K562 (cell line): ENCODE data around the gene PRKCQ.

Experiments
- ATF1 ChIP-seq, 2 experiments: fragments of 450-650 bp in 1 of 2; IDR thresholded peaks; 2 replicates each; pipeline ENCODE4 v1.6.1; 2016; ENCODE audit warnings: missing compliant biosample characterization in 1 of 2, missing genetic modification characterization in 1 of 2
- CTCF ChIP-seq, 3 experiments: IDR thresholded peaks in 2 of 3; conservative IDR thresholded peaks in 1 of 3; 2 replicates each; pipeline ENCODE4 v1.5.1; 2011 to 2012; ENCODE audit warnings: low read length in 3 of 3, mild to moderate bottlenecking in 3 of 3, control low read depth in 2 of 3, improper control_type of control experiment in 1 of 3, inconsistent platforms in 1 of 3, low read depth in 1 of 3, mixed read lengths in 1 of 3, moderate library complexity in 1 of 3; ENCODE audit not compliant: insufficient read depth in 2 of 3
- CUX1 ChIP-seq: fragments of 200-800 bp; sonication (Bioruptor generic); IDR thresholded peaks from 2 replicates; pipeline ENCODE4 v1.6.1; 2016; ENCODE audit warnings: missing genetic modification characterization, missing compliant biosample characterization
- GTF2F1 ChIP-seq: IDR thresholded peaks from 2 replicates; pipeline ENCODE4 v1.6.1; 2011; ENCODE audit warnings: low read depth, low read length, improper control_type of control experiment
- RB1 ChIP-seq: fragments of 450-650 bp; IDR thresholded peaks from 2 replicates; pipeline ENCODE4 v1.6.1; 2017; ENCODE audit warnings: low read depth, mild to moderate bottlenecking
- USF1 ChIP-seq: sonication (generic); formaldehyde crosslinking; IDR thresholded peaks from 2 replicates; pipeline ENCODE4 v1.9.0; 2022; ENCODE audit warnings: mild to moderate bottlenecking, missing genetic modification reagents
- ZNF764 ChIP-seq: fragments of 250-450 bp; sonication (Bioruptor Pico); IDR thresholded peaks from 2 replicates; pipeline ENCODE4 v1.4.0; 2020; ENCODE audit warnings: low read depth, mild to moderate bottlenecking, moderate library complexity

- TF ChIP-seq GTF2F1 (no peak), CTCF (IDR thresholded peaks at IDR 0.05 in 2 of 3, conservative IDR thresholded peaks at IDR 0.05 in 1 of 3; ENCODE audit: insufficient read depth in 2 of 3, low read depth in 1 of 3, low read length in 3 of 3) (no peak), CUX1 (CRISPR knock-in tag) (no peak), RB1 (no peak), ZNF764 (no peak), USF1 (CRISPR knock-in tag) (no peak), ATF1 (CRISPR knock-in tag; IDR thresholded peaks at IDR 0.05) (no peak), ATF1 (tag; IDR thresholded peaks at IDR 0.05) (no peak)
Observed at GRCh38 chr10:6607778-6608177, 27.7 kb upstream of the PRKCQ start.
